ENCODE measurements around the gene MAPK8IP1. TPM values are rescaled to one million over a fixed set of nuclear protein-coding genes. Genes with fewer than 3 reads are reported as not detected.
A peak's percentile ranks its signal among the peaks of the same experiment; 100 is the strongest.

MAPK8IP1 gene
- total and polyA plus RNA-seq, 2 experiments from 2014 or later = 5.9 to 39.4 TPM

DNA sequence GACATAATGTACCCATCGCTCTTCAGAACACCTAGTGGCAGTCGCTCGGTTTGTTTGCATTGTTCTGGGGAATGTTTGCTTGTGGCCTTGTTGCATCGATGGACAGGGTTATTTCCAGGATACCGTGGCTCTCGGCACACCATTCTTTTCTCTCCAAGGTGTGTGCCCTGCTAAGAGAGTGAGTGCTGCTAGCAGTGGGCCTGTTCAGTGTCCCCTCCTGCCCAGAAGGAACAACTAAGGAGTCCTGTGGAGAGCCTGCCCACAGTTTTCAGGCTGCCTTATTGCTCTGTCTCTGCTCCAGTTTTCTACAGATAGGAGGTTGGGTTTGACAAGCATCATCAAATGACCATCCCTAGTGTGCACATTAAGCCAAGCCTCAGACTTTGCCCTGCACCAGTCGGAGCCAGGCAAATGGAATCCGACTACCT is 36.8 kb upstream of the MAPK8IP1 start:
- no peak for ATAC-seq
- Mint-ChIP-seq H3K36me3 (ENCODE audit: low read depth) (no peaks in the 10 kb centered on the region), H3K27me3 (ENCODE audit: insufficient read depth, low read depth, poor library complexity) (peaks cover 20% of the 10 kb centered on the region), H3K4me1 (peaks cover 36% of the 10 kb centered on the region), H3K27ac (no peak overlapping the region), H3K4me3 (peak overlapping the region; percentile 83), H3K9me3 (no peaks in the 10 kb centered on the region)
- H3K36me3 ChIP-seq (ENCODE audit: insufficient read depth) = no peaks in the 10 kb centered on the region
- no peak for TF ChIP-seq JUNB (IDR thresholded peaks at IDR 0.05; ENCODE audit: unreplicated experiment)
- TF ChIP-seq CREB1 (CRISPR knock-in tag; IDR thresholded peaks at IDR 0.05; ENCODE audit: low read depth) = no peak
- TF ChIP-seq POLR2AphosphoS5 (IDR thresholded peaks at IDR 0.05; ENCODE audit: low read depth) = no peak
- TF ChIP-seq ZNF114 (CRISPR knock-in tag; IDR thresholded peaks at IDR 0.05) = no peak
- TF ChIP-seq, protein P1, sequence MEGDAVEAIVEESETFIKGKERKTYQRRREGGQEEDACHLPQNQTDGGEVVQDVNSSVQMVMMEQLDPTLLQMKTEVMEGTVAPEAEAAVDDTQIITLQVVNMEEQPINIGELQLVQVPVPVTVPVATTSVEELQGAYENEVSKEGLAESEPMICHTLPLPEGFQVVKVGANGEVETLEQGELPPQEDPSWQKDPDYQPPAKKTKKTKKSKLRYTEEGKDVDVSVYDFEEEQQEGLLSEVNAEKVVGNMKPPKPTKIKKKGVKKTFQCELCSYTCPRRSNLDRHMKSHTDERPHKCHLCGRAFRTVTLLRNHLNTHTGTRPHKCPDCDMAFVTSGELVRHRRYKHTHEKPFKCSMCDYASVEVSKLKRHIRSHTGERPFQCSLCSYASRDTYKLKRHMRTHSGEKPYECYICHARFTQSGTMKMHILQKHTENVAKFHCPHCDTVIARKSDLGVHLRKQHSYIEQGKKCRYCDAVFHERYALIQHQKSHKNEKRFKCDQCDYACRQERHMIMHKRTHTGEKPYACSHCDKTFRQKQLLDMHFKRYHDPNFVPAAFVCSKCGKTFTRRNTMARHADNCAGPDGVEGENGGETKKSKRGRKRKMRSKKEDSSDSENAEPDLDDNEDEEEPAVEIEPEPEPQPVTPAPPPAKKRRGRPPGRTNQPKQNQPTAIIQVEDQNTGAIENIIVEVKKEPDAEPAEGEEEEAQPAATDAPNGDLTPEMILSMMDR (conservative IDR thresholded peaks at IDR 0.05; ENCODE audit: low read depth in 2 of 2) = no peak
- TF ChIP-seq, protein P2, sequence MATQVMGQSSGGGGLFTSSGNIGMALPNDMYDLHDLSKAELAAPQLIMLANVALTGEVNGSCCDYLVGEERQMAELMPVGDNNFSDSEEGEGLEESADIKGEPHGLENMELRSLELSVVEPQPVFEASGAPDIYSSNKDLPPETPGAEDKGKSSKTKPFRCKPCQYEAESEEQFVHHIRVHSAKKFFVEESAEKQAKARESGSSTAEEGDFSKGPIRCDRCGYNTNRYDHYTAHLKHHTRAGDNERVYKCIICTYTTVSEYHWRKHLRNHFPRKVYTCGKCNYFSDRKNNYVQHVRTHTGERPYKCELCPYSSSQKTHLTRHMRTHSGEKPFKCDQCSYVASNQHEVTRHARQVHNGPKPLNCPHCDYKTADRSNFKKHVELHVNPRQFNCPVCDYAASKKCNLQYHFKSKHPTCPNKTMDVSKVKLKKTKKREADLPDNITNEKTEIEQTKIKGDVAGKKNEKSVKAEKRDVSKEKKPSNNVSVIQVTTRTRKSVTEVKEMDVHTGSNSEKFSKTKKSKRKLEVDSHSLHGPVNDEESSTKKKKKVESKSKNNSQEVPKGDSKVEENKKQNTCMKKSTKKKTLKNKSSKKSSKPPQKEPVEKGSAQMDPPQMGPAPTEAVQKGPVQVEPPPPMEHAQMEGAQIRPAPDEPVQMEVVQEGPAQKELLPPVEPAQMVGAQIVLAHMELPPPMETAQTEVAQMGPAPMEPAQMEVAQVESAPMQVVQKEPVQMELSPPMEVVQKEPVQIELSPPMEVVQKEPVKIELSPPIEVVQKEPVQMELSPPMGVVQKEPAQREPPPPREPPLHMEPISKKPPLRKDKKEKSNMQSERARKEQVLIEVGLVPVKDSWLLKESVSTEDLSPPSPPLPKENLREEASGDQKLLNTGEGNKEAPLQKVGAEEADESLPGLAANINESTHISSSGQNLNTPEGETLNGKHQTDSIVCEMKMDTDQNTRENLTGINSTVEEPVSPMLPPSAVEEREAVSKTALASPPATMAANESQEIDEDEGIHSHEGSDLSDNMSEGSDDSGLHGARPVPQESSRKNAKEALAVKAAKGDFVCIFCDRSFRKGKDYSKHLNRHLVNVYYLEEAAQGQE (IDR thresholded peaks at IDR 0.05; ENCODE audit: unreplicated experiment) = no peak
- TF ChIP-seq, protein P3, sequence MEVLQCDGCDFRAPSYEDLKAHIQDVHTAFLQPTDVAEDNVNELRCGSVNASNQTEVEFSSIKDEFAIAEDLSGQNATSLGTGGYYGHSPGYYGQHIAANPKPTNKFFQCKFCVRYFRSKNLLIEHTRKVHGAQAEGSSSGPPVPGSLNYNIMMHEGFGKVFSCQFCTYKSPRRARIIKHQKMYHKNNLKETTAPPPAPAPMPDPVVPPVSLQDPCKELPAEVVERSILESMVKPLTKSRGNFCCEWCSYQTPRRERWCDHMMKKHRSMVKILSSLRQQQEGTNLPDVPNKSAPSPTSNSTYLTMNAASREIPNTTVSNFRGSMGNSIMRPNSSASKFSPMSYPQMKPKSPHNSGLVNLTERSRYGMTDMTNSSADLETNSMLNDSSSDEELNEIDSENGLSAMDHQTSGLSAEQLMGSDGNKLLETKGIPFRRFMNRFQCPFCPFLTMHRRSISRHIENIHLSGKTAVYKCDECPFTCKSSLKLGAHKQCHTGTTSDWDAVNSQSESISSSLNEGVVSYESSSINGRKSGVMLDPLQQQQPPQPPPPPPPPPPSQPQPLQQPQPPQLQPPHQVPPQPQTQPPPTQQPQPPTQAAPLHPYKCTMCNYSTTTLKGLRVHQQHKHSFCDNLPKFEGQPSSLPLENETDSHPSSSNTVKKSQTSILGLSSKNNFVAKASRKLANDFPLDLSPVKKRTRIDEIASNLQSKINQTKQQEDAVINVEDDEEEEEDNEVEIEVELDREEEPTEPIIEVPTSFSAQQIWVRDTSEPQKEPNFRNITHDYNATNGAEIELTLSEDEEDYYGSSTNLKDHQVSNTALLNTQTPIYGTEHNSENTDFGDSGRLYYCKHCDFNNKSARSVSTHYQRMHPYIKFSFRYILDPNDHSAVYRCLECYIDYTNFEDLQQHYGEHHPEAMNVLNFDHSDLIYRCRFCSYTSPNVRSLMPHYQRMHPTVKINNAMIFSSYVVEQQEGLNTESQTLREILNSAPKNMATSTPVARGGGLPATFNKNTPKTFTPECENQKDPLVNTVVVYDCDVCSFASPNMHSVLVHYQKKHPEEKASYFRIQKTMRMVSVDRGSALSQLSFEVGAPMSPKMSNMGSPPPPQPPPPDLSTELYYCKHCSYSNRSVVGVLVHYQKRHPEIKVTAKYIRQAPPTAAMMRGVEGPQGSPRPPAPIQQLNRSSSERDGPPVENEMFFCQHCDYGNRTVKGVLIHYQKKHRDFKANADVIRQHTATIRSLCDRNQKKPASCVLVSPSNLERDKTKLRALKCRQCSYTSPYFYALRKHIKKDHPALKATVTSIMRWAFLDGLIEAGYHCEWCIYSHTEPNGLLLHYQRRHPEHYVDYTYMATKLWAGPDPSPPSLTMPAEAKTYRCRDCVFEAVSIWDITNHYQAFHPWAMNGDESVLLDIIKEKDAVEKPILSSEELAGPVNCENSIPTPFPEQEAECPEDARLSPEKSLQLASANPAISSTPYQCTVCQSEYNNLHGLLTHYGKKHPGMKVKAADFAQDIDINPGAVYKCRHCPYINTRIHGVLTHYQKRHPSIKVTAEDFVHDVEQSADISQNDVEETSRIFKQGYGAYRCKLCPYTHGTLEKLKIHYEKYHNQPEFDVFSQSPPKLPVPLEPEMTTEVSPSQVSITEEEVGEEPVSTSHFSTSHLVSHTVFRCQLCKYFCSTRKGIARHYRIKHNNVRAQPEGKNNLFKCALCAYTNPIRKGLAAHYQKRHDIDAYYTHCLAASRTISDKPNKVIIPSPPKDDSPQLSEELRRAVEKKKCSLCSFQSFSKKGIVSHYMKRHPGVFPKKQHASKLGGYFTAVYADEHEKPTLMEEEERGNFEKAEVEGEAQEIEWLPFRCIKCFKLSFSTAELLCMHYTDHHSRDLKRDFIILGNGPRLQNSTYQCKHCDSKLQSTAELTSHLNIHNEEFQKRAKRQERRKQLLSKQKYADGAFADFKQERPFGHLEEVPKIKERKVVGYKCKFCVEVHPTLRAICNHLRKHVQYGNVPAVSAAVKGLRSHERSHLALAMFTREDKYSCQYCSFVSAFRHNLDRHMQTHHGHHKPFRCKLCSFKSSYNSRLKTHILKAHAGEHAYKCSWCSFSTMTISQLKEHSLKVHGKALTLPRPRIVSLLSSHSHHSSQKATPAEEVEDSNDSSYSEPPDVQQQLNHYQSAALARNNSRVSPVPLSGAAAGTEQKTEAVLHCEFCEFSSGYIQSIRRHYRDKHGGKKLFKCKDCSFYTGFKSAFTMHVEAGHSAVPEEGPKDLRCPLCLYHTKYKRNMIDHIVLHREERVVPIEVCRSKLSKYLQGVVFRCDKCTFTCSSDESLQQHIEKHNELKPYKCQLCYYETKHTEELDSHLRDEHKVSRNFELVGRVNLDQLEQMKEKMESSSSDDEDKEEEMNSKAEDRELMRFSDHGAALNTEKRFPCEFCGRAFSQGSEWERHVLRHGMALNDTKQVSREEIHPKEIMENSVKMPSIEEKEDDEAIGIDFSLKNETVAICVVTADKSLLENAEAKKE (CRISPR knock-in tag; IDR thresholded peaks at IDR 0.05) = no peak
- no peak for TF ChIP-seq EZH2phosphoT487 (IDR thresholded peaks at IDR 0.05; ENCODE audit: unreplicated experiment)
- TF ChIP-seq NANOG (IDR thresholded peaks at IDR 0.05; ENCODE audit: borderline replicate concordance) = no peak
- no peak for TF ChIP-seq STAT1 (IDR thresholded peaks at IDR 0.05; ENCODE audit: unreplicated experiment)
- no peak for TF ChIP-seq ZNF331 (CRISPR knock-in tag; IDR thresholded peaks at IDR 0.05; ENCODE audit: low read depth)
- TF ChIP-seq, protein P4, sequence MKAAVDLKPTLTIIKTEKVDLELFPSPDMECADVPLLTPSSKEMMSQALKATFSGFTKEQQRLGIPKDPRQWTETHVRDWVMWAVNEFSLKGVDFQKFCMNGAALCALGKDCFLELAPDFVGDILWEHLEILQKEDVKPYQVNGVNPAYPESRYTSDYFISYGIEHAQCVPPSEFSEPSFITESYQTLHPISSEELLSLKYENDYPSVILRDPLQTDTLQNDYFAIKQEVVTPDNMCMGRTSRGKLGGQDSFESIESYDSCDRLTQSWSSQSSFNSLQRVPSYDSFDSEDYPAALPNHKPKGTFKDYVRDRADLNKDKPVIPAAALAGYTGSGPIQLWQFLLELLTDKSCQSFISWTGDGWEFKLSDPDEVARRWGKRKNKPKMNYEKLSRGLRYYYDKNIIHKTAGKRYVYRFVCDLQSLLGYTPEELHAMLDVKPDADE (IDR thresholded peaks at IDR 0.05) = no peak
- TF ChIP-seq EZH2 (IDR thresholded peaks at IDR 0.05; ENCODE audit: low read depth, unreplicated experiment) = no peak
- no peaks in the 10 kb centered on the region for H3K9me2 ChIP-seq (ENCODE audit: insufficient read depth)
- no peak overlapping the region for H3K27ac ChIP-seq (ENCODE audit: low read depth)
- H4K20me1 ChIP-seq (replicated peaks; ENCODE audit: insufficient read depth) = peaks cover 21% of the 10 kb centered on the region
- peak overlapping the region; percentile 97; the same call in 1 of the 2 replicates for H3K4me2 ChIP-seq
- H3K27me3 ChIP-seq (ENCODE audit: insufficient read depth) = peaks cover 35% of the 10 kb centered on the region
- peaks cover 17% of the 10 kb centered on the region for H3K79me2 ChIP-seq (replicated peaks; ENCODE audit: insufficient read depth)
- H2AFZ ChIP-seq = no peak overlapping the region
- peak overlapping the region; percentile 95 for H3K4me3 ChIP-seq
- H3K4me1 ChIP-seq (ENCODE audit: insufficient read depth) = peaks cover 32% of the 10 kb centered on the region
- H3F3A ChIP-seq (replicated peaks; ENCODE audit: low read depth) = 0 out of 2 replicates have a peak, but pooled peaks cover 9% of the 10 kb centered on the region
- no peak for DNase-seq (ENCODE audit: low spot score)
